Measurements from ENCODE around the gene ATG5.

Gene ATG5

DNA sequence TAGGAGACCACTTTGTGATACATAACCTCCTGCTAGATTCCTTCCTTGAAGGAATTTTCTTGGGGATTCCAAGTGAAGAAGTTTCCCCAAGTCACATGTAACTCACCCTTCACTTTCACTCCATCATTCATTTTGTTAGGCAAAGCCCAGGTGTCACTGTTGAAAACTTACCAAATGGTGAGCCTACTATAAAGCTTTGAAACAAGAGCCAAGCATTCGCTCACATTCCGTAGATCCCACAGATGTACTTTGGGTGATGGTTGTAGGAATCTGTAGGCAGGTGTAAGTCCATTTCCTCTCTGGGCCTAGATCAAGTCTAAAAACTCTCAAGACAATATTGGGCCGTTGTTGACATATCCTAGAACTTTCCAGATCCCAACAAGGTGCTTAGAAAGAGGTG is 165.4 kb downstream of the ATG5 start:
- no peak overlapping the region for H3K4me2 ChIP-seq (ENCODE audit: low read depth, low read length, poor library complexity, severe bottlenecking)
- H3K9ac ChIP-seq (ENCODE audit: low read depth, low read length, poor library complexity, severe bottlenecking): no peak overlapping the region
- H3F3A ChIP-seq (ENCODE audit: low read depth): no peaks in the 10 kb centered on the region
- no peaks in the 10 kb centered on the region for H3K27me3 ChIP-seq (ENCODE audit: insufficient read depth, low read length, poor library complexity, severe bottlenecking)
- no peaks in the 10 kb centered on the region for H3K79me2 ChIP-seq (ENCODE audit: insufficient read depth, low read length)
- H3K4me1 ChIP-seq (ENCODE audit: insufficient read depth, low read length, poor library complexity, severe bottlenecking): peaks cover 19% of the 10 kb centered on the region
- no peaks in the 10 kb centered on the region for H4K20me1 ChIP-seq (ENCODE audit: insufficient read depth, low read length, poor library complexity, severe bottlenecking)
- H3K9me2 ChIP-seq (replicated peaks; ENCODE audit: low read depth, low read length): no peaks in the 10 kb centered on the region
- no peaks in the 10 kb centered on the region for H3K36me3 ChIP-seq (ENCODE audit: insufficient read depth, low read length)
- H2AFZ ChIP-seq (ENCODE audit: low read length): no peak overlapping the region
- no peak overlapping the region for H3K4me3 ChIP-seq (ENCODE audit: low read length, poor library complexity, severe bottlenecking)
- no peaks in the 10 kb centered on the region for H3K9me3 ChIP-seq (ENCODE audit: insufficient read depth, low read depth, low read length)
- no peak for TF ChIP-seq EZH2phosphoT487 (IDR thresholded peaks at IDR 0.05; ENCODE audit: borderline replicate concordance)
- TF ChIP-seq, protein P1, sequence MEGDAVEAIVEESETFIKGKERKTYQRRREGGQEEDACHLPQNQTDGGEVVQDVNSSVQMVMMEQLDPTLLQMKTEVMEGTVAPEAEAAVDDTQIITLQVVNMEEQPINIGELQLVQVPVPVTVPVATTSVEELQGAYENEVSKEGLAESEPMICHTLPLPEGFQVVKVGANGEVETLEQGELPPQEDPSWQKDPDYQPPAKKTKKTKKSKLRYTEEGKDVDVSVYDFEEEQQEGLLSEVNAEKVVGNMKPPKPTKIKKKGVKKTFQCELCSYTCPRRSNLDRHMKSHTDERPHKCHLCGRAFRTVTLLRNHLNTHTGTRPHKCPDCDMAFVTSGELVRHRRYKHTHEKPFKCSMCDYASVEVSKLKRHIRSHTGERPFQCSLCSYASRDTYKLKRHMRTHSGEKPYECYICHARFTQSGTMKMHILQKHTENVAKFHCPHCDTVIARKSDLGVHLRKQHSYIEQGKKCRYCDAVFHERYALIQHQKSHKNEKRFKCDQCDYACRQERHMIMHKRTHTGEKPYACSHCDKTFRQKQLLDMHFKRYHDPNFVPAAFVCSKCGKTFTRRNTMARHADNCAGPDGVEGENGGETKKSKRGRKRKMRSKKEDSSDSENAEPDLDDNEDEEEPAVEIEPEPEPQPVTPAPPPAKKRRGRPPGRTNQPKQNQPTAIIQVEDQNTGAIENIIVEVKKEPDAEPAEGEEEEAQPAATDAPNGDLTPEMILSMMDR (conservative IDR thresholded peaks at IDR 0.05; ENCODE audit: low read length): no peak

DNA sequence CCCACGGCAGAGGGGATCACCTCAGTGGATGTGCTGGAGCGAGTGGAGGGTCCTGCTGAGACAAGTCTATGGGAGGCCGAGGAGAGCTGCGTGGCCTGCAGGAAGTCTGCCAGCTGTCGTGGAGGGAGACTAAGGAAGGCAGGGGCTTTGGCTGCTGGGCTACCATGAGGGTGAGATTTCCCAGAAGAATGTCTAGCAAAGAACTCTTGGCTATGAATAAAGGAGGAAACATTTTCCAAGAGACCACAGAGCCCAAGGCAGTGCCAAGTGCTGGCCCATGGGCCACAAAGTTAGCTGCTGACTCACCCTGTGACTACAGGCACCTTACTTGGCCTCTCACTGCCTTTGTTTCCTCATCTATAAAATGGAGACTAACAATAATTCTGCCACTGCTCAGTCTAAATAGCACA is 166.0 kb downstream of the ATG5 start:
- no peak overlapping the region for H3K4me2 ChIP-seq (ENCODE audit: low read depth, low read length, poor library complexity, severe bottlenecking)
- H3K79me2 ChIP-seq (ENCODE audit: insufficient read depth, low read length): no peaks in the 10 kb centered on the region
- no peaks in the 10 kb centered on the region for H3K9me3 ChIP-seq (ENCODE audit: insufficient read depth, low read depth, low read length)
- H4K20me1 ChIP-seq (ENCODE audit: insufficient read depth, low read length, poor library complexity, severe bottlenecking): no peaks in the 10 kb centered on the region
- H3K4me1 ChIP-seq (ENCODE audit: insufficient read depth, low read length, poor library complexity, severe bottlenecking): peaks cover 23% of the 10 kb centered on the region
- H3K36me3 ChIP-seq (ENCODE audit: insufficient read depth, low read length): no peaks in the 10 kb centered on the region
- no peaks in the 10 kb centered on the region for H3F3A ChIP-seq (ENCODE audit: low read depth)
- no peak overlapping the region for H3K4me3 ChIP-seq (ENCODE audit: low read length, poor library complexity, severe bottlenecking)
- no peaks in the 10 kb centered on the region for H3K27me3 ChIP-seq (ENCODE audit: insufficient read depth, low read length, poor library complexity, severe bottlenecking)
- no peaks in the 10 kb centered on the region for H3K9me2 ChIP-seq (replicated peaks; ENCODE audit: low read depth, low read length)
- H2AFZ ChIP-seq (ENCODE audit: low read length): no peak overlapping the region
- TF ChIP-seq EZH2phosphoT487 (IDR thresholded peaks at IDR 0.05; ENCODE audit: borderline replicate concordance): no peak
- TF ChIP-seq, protein P1 (conservative IDR thresholded peaks at IDR 0.05; ENCODE audit: low read length): no peak
- no peak overlapping the region for H3K9ac ChIP-seq (ENCODE audit: low read depth, low read length, poor library complexity, severe bottlenecking)

DNA sequence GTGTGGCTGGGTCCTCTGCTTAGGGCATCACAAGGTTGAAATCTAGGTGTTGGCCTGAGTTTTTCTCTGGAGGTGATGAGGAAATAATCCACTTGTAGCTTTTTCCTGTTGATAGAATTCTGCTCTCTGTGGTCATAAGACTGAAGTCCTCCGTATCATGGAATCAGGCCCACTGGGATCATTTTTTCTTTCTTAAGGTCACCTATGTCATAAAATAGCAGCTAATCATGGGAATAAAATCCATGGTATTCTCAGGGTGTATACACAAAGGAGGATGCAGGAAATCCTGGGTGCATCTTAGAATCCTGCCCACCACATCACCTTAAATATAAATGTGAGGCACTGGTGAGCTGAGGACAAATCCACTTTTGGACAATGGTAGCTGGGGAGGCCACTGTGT is 166.7 kb downstream of the ATG5 start:
- Histone ChIP-seq H3K4me3 (ENCODE audit: low read length, poor library complexity, severe bottlenecking) (no peak overlapping the region), H3K9me2 (replicated peaks; ENCODE audit: low read depth, low read length) (no peaks in the 10 kb centered on the region), H3K79me2 (ENCODE audit: insufficient read depth, low read length) (no peaks in the 10 kb centered on the region), H3K36me3 (ENCODE audit: insufficient read depth, low read length) (no peaks in the 10 kb centered on the region), H4K20me1 (ENCODE audit: insufficient read depth, low read length, poor library complexity, severe bottlenecking) (no peaks in the 10 kb centered on the region), H2AFZ (ENCODE audit: low read length) (no peak overlapping the region), H3K27me3 (ENCODE audit: insufficient read depth, low read length, poor library complexity, severe bottlenecking) (no peaks in the 10 kb centered on the region), H3K9ac (ENCODE audit: low read depth, low read length, poor library complexity, severe bottlenecking) (no peak overlapping the region), H3F3A (ENCODE audit: low read depth) (no peaks in the 10 kb centered on the region), H3K4me2 (ENCODE audit: low read depth, low read length, poor library complexity, severe bottlenecking) (no peak overlapping the region), H3K9me3 (ENCODE audit: insufficient read depth, low read depth, low read length) (no peaks in the 10 kb centered on the region), H3K4me1 (ENCODE audit: insufficient read depth, low read length, poor library complexity, severe bottlenecking) (peaks cover 18% of the 10 kb centered on the region)
- TF ChIP-seq EZH2phosphoT487 (IDR thresholded peaks at IDR 0.05; ENCODE audit: borderline replicate concordance): no peak
- TF ChIP-seq, protein P1 (conservative IDR thresholded peaks at IDR 0.05; ENCODE audit: low read length): no peak

All from Loucy (cell line).